IPS-18c (cell line): Measurements from ENCODE around the gene PBX2.
"Not testable (repeated sequence)": the region's sequence is repeated elsewhere in the genome, so short reads cannot be mapped to it uniquely, and the experiment has no call there.

Experiments
- H3K4me3 ChIP-seq: 2 replicates; pipeline ENCODE4 v1.7.0; 2013; ENCODE audit warnings: low read depth, mild to moderate bottlenecking, low read length, moderate library complexity; ENCODE audit not compliant: insufficient read depth
- H3K9me3 ChIP-seq: one replicate; pipeline ENCODE4 v1.6.1; 2013; ENCODE audit warnings: mild to moderate bottlenecking, low read length, moderate library complexity; ENCODE audit not compliant: control insufficient read depth, insufficient read depth

Gene PBX2

GRCh38 chr6:32149092-32149755 is 40.8 kb downstream of the PBX2 start:
- H3K4me3 ChIP-seq: peak overlapping the region; percentile 2; the same call in 1 of the 2 replicates
- no peaks in the 10 kb centered on the region for H3K9me3 ChIP-seq

DNA sequence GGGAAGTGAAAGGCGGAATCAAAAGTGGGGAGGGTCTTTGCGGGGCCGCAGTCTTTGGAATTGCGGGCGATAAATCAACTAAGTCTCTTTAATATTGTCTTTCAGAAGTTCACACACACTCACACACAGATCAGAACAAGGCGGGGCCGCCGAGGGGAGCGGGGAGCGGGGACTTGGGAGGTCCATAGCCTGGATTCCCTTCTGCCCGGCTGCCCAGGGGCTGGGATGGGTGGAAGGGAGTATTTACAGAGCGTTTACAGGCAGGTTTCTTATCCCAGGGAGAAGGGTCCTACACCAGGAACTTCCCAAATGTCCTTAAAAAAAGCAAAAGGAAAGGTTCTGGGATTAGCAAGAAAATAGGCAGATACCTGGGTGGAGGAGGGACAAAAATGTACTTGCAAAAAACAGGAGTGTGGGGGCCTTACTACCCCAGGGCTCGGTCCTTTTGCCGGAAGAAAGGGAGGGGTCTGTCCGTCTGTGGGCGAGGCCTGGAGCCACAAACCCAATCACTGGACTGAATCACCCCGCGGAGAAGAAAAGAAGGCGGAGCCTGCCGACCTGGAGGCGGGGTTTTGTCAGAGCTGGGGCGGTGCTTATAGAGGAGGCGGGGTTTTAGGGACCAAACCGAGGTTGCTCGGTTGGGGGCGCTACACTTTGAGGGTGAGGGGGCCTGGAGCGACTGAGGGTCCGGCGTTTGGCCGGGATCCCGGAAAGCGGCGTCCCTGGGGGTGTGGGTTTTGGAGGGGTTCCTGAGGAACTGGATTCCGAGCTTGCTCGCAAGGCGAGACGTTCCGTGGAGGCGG is 41.5 kb downstream of the PBX2 start:
- no peaks in the 10 kb centered on the region for H3K9me3 ChIP-seq
- peak overlapping the region; percentile 2; the same call in 1 of the 2 replicates for H3K4me3 ChIP-seq

- no peak overlapping the region for H3K4me3 ChIP-seq
- no peaks in the 10 kb centered on the region for H3K9me3 ChIP-seq
Observed at GRCh38 chr6:32147401-32148132, 42.4 kb downstream of the PBX2 start.

DNA sequence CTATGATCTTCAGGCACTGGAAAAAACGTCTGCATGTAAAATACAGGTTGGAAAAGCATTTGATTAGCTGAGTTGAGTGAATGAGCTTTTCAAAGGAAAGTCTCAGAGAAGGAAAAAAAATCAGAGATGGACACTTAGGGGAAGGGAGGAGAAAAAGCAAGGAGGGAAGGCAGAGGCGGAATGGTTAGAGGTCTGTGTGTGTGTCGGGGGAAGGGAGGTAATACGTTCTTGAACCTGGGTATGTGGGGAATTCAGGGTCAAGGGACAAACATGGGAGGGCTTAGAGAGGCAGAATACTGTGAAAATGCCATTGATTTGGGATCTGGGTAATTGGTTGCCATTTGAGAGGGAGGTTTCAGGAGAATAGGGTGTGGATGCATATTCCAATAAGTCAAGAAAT is 43.3 kb downstream of the PBX2 start:
- Histone ChIP-seq H3K4me3 (no peak overlapping the region), H3K9me3 (no peaks in the 10 kb centered on the region)

DNA sequence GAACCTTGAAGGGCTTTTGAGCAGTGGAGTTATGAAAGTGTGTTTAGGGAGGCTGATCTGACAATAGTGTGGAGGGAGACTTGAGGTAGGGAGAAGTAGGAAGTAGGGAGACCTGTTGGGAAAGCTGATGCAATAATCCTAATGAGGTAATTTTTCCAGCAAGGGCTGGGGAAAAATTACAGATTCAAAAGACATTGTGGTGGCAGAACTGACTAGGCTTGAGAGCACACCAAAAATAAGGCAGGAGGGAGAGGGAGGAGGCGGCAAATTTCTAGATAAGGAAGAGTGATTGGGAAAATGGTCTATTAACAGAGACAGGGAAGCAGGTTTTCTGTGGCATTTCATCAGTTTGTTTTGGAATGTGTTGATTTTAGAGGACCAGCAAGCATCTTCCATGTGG is 43.7 kb downstream of the PBX2 start:
- no peaks in the 10 kb centered on the region for H3K9me3 ChIP-seq
- H3K4me3 ChIP-seq: no peak overlapping the region

- H3K4me3 ChIP-seq, H3K9me3 ChIP-seq: not testable (repeated sequence)
Observed at GRCh38 chr6:32144238-32144637, 45.8 kb downstream of the PBX2 start.

DNA sequence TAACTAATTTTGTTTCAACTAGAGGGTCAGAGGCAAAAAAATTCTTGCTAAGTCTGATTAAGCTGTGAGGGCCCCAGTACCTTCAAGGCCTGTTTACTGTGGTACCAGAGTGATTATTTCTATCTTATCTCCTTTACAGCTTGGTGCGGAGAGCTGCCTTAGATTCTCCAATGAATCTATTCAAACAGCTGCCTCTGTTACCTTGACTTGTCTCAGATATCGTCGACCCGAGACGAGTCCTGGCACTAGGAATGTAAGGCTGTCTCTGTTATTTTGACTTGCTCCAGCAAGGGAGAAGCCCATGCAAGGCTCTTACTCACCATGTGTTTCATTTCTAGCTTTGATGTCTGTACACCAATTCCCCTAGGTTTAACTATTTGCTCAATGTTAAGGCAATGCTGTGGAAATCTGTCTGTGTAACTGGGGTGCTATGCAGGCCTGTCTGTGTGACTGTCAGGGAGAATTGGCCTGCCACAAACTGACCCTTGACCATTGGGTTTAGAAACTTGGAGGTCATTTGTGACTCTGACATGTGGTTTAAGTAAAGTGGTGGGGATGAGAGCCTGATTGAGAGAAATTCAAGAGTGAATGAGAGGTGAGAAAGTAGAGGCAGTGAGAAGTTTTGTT is 49.5 kb downstream of the PBX2 start:
- Histone ChIP-seq H3K9me3 (no peaks in the 10 kb centered on the region), H3K4me3 (no peak overlapping the region)

DNA sequence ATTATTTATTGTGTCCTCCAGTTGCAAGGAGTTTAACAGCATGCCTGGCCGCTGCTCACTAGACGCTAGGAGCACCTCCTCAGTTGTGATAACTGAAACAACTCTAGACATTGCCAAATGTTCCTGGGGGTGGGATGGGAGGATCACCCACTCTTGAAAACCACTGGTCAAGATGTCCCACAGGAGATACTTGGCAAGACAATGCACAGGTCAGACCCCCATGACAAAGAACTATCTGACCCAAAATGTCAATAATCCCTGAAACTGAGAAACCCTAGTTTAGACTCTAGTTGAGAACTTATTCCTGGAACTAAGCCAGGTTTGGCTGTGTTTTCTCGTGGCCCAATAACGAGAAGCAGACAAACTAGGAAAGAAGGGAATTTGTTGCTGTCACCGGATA is 50.4 kb downstream of the PBX2 start:
- H3K4me3 ChIP-seq: no peak overlapping the region

DNA sequence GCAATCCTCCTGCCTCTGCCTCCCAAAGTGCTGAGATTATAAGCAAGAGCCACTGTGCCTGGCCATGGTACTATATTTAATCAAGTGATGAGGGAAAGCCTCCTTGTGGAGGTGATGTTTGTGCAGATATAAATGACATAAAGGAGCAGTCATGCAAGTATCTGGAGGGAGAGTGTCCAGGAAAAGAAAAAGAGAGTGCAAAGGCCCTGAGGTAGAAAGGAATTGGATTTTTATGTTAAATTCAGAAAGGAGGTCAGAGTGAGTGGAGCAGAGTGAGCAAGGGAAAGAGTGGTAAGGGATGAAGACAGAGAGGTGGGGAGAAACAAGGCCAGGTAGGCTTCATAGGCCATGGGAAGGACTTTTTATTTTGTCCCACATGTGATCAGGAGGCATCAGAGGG is 52.5 kb downstream of the PBX2 start:
- Histone ChIP-seq H3K9me3 (no peaks in the 10 kb centered on the region), H3K4me3 (no peak overlapping the region; the same call in 1 of the 2 replicates)

More for the DNA sequence above, 50.4 kb downstream of the PBX2 start:
- H3K9me3 ChIP-seq: no peaks in the 10 kb centered on the region
